Body of pancreas (tissue), 4 donors: Measurements from ENCODE around the gene CHRM2. TPM values are rescaled to one million over a fixed set of nuclear protein-coding genes. Genes with fewer than 3 reads are reported as not detected.

ENCODE experiments used
- ATAC-seq: fragments of 150-250 bp; one replicate; pipeline ENCODE4 v1.9.1; 2016
- DNase-seq, 4 donors: peaks; one replicate each; pipeline ENCODE4 v3.0.0-alpha.2; 2019
- H3K27ac ChIP-seq, 4 donors: fragments of 200-600 bp; sonication (generic); 1 replicate in 3 of 4; 2 replicates in 1 of 4; pipeline versions ENCODE4 v1.5.1 to v1.6.1; 2016 to 2019; ENCODE audit warnings: mild to moderate bottlenecking in 1 of 4, mixed read lengths in 1 of 4, moderate library complexity in 1 of 4
- H3K27me3 ChIP-seq, 2 donors: fragments of 200-600 bp; sonication (generic); one replicate each; pipeline ENCODE4 v1.6.0; 2016; ENCODE audit warnings: mild to moderate bottlenecking in 1 of 2
- H3K36me3 ChIP-seq, 2 donors: fragments of 200-600 bp; sonication (generic); replicated peaks in 1 of 2; 2 replicates each; pipeline ENCODE4 v1.5.1; 2016; ENCODE audit warnings: low read depth in 2 of 2; ENCODE audit not compliant: insufficient read depth in 1 of 2
- H3K4me1 ChIP-seq: fragments of 200-600 bp; sonication (generic); one replicate; pipeline ENCODE4 v1.6.0; 2016
- H3K4me3 ChIP-seq, 2 donors: fragments of 200-600 bp; sonication (generic); 1 replicate in 1 of 2; 2 replicates in 1 of 2; pipeline ENCODE4 v1.5.1; 2016 to 2019
- H3K9me3 ChIP-seq, 3 donors: fragments of 200-600 bp; sonication (generic); 1 replicate in 2 of 3; 2 replicates in 1 of 3; pipeline ENCODE4 v1.5.1; 2016
- POLR2A ChIP-seq, 3 donors: fragments of 450-650 bp; IDR thresholded peaks; one replicate each; pipeline ENCODE4 v1.6.1; 2016; ENCODE audit warnings: antibody characterized with exemption in 3 of 3, mild to moderate bottlenecking in 2 of 3
- WGBS, 2 donors: methylation state at CpG; one replicate each; pipeline ENCODE4 v1.1.5; 2017; 5-methylcytosine and 5-hydroxymethylcytosine counted together
- intact Hi-C: fragments of 100-400 bp; cut with DNase I; formaldehyde crosslinking; loops from one replicate; pipeline ENCODE4 v1.15.1; 2023
- total RNA-seq, 2 donors: library from RNA; depleted of rRNA; stranded (reverse); fragments of >200 nt; gene quantifications; one replicate each; pipeline ENCODE4 v1.1.0, GENCODE V29; 2016
- TF ChIP-seq, protein P1 (sequence below), 7 experiments: fragments of 450-650 bp in 4 of 7; fragments of 200-600 bp in 3 of 7; sonication (generic) in 3 of 7; IDR thresholded peaks; one replicate each; pipeline ENCODE4 v1.5.1; 2016 to 2019; ENCODE audit warnings: antibody characterized with exemption in 7 of 7

Gene CHRM2
- total RNA-seq, 2 donors from 2014 or later = not detected

DNA sequence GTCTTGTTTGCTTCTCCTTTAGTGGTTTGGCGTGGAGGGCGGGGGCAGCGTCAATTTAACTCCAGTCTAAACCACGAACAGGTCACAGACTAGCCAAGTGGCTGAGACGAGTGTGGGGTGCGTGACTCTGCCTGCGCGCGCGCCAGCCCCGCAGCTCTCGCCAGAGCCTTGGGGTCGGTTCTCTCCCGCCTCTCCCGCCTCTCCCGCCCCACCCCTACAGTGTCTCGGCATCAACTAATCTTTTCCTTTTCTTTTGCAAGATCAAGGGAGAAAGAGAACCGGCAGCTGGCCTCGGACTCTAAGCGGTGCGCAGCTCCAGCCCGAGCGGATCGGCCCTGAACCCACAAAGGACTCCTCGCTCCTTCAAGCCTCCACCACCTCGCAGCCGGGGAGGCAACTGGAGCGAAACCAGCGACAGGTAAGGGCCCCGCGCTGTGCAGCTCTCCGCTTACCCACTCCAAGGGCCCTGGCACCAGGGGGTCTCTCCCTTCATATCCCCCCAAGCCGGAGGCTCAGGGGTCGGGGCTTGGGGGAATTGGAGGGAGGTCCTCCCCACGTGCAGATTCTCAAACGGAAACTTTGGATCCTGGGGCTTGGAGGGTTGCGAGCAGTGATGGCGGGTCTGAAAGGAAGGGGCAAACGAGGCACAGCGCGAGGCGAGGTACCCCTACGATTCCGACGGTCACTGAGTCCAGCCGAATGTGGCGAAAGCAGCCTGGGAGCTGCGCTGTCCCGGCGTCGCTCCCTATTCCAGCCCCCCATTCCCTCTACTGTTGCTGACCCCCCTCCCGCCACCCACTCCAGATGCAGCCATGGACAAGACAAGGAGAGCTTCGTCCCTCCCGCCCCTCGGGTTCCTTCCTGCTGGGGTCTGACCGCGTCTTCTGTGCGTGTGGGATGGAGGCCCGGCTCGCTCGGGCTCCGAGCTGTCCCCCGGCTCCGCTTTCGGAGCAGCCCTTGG lies 829 bp downstream of the CHRM2 start:
- Histone ChIP-seq H3K27me3 (peaks cover 0 to 23% of the 10 kb centered on the region in 2 donors), H3K9me3 (no peaks in the 10 kb centered on the region), H3K4me3 (no peak overlapping the region), H3K4me1 (peaks cover 29% of the 10 kb centered on the region), H3K27ac (no peak overlapping the region), H3K36me3 (no peaks in the 10 kb centered on the region)
- no peak for ATAC-seq
- intact Hi-C loops = no loop called here
- TF ChIP-seq, protein P1, sequence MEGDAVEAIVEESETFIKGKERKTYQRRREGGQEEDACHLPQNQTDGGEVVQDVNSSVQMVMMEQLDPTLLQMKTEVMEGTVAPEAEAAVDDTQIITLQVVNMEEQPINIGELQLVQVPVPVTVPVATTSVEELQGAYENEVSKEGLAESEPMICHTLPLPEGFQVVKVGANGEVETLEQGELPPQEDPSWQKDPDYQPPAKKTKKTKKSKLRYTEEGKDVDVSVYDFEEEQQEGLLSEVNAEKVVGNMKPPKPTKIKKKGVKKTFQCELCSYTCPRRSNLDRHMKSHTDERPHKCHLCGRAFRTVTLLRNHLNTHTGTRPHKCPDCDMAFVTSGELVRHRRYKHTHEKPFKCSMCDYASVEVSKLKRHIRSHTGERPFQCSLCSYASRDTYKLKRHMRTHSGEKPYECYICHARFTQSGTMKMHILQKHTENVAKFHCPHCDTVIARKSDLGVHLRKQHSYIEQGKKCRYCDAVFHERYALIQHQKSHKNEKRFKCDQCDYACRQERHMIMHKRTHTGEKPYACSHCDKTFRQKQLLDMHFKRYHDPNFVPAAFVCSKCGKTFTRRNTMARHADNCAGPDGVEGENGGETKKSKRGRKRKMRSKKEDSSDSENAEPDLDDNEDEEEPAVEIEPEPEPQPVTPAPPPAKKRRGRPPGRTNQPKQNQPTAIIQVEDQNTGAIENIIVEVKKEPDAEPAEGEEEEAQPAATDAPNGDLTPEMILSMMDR (IDR thresholded peaks at IDR 0.05) = no peak
- no peak for TF ChIP-seq POLR2A (IDR thresholded peaks at IDR 0.05)
- 2 to 4% methylated on average over 45 to 65 of the region's 65 CpGs for WGBS, 2 donors
- no peak for DNase-seq

DNA sequence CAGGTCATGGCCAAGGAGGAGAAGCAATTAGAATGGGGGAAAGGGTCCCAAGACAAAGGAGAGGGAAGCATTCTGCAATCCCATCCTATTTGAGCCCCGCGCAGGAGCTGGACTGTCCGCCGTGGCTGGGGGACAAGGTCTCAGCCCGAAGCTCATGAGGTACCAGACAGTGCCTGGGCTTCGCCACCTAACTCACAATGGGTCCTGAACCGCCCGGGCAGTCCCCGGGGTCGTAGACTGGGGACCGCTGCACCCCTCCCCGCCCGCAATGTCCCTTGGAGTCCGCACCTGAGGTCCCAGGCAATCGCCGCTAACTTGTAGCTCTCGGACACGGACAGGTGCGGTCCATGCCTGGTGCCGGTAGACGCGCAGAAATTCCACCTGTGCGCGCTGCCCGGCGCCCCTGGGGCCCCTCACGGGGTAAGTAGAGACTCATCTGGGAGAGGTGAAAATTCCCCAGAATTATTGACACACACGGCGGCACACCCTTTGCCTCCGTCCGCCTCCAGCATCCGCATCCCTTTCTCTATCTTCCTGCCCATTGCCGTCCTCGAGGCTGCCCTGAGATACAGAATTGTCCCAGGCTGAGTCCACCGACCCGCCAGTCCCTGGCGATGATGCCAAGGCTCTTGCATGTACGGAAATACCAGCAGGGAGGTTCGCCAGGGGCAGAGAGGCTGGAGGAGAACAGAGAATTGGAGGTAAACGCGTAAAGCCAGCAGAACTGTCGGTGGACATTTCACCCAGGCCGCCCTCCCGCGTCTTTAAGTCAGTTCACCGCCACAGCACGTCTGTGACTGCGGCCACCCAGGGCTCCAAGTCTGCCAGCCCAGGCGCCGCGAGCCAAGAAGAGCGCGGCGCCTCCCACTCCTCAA lies 1.8 kb downstream of the CHRM2 start:
- Histone ChIP-seq H3K27me3 (peaks cover 0 to 23% of the 10 kb centered on the region in 2 donors), H3K36me3 (no peaks in the 10 kb centered on the region), H3K27ac (no peak overlapping the region), H3K4me1 (peaks cover 29% of the 10 kb centered on the region), H3K9me3 (no peaks in the 10 kb centered on the region), H3K4me3 (no peak overlapping the region)
- no peak for TF ChIP-seq POLR2A (IDR thresholded peaks at IDR 0.05)
- TF ChIP-seq, protein P1 (IDR thresholded peaks at IDR 0.05) = no peak
- ATAC-seq (no peak), DNase-seq (no peak)
- WGBS, 2 donors = 1% methylated on average over 26 to 54 of the region's 54 CpGs
- intact Hi-C loops = no loop called here

DNA sequence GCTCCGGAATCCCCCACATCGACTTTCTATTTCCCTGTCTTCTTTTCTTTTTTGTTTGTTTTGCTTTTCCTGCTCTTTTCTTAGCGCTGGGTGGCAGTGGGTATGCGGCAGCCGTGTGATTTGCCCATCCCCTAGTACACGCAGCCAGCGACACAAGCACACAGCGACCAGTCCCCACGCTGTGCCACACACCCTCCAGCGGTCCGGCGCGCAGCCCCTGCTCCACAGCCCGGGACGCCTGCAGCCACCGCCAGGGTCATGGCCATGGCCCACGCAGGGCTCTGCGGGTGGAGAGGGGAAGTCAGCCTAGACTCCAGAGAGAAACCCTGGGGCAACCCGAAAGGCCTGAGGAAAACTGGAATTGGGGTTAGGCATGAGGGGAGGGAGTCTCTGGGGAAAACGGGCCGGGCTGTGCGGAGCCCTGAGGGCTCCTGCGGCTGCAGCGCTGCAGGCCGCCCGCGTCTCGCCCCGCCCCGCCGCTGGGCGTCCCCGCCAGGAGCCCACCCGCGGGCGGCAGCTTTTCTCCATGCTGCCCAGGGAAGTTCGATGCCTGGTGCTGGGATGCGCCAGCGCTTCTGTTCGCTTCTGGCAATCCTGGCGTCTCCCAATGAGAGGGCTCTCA lies 2.5 kb downstream of the CHRM2 start:
- Histone ChIP-seq H3K4me1 (peaks cover 29% of the 10 kb centered on the region), H3K4me3 (no peak overlapping the region), H3K27me3 (peaks cover 0 to 23% of the 10 kb centered on the region in 2 donors), H3K27ac (no peak overlapping the region), H3K36me3 (no peaks in the 10 kb centered on the region), H3K9me3 (no peaks in the 10 kb centered on the region)
- TF ChIP-seq, protein P1 (IDR thresholded peaks at IDR 0.05) = no peak
- TF ChIP-seq POLR2A (IDR thresholded peaks at IDR 0.05) = no peak
- DNase-seq (no peak), ATAC-seq (no peak)
- WGBS, 2 donors = 1 to 2% methylated on average over 25 to 41 of the region's 41 CpGs
- intact Hi-C loops = no loop called here

DNA sequence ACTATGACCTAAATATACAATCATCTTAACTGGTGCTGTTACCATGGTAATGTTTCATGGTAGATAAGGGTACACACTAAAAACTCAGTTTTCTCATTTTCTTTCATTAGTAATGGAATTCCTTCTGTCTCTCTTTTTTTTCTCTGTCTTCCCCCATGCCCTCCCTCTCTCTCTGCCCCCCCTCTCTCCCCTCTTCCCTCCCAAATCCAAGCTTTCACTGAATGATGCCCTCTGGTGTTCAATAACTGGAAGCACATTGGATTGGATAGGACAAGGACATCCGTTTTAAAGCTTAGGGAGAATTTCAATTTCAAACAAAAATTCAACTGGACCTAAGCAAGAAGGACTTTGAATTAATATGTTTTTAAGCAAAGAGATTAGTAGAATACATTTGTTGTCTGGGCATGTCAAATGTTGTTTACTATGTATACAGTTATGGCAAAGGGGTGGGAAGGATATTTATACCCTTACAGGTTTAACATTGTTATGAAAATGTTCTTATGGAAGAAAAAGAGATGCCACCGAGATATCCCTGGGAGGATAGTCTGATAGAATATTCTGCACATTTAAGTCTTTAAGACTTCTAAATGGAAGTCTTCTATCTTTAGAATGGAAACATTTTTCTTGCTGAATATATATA lies 6.1 kb downstream of the CHRM2 start:
- intact Hi-C loops = no loop called here
- H3K4me1 ChIP-seq = peaks cover 18% of the 10 kb centered on the region

More for the DNA sequence above, 6.1 kb downstream of the CHRM2 start:
- DNase-seq = no peak
- H3K27me3 ChIP-seq = peaks cover 0 to 18% of the 10 kb centered on the region in 2 donors
- no peaks in the 10 kb centered on the region for H3K36me3 ChIP-seq
- no peak overlapping the region for H3K27ac ChIP-seq
- no peak for ATAC-seq
- no peak overlapping the region for H3K4me3 ChIP-seq
- WGBS, 2 donors = 14 to 16% methylated on average over 2 of the region's 2 CpGs
- H3K9me3 ChIP-seq = no peaks in the 10 kb centered on the region
- no peak for TF ChIP-seq POLR2A (IDR thresholded peaks at IDR 0.05)
- TF ChIP-seq, protein P1 (IDR thresholded peaks at IDR 0.05) = peak in 4 of 7 experiments; percentile 10 to 26 (median 17)
